K562 (cell line): ENCODE measurements around the gene MARCKSL1. TPM values are rescaled to one million over a fixed set of nuclear protein-coding genes. Genes with fewer than 3 reads are reported as not detected.

Source experiments
- ADNP ChIP-seq: fragments of 200-800 bp; sonication (Bioruptor generic); IDR thresholded peaks from 2 replicates; pipeline ENCODE4 v1.6.1; 2016; ENCODE audit warnings: missing genetic modification characterization, missing compliant biosample characterization
- CBX3 ChIP-seq, 2 experiments: IDR thresholded peaks; 1 replicate in 1 of 2; 2 replicates in 1 of 2; pipeline ENCODE4 v1.6.1; 2012; ENCODE audit warnings: inconsistent platforms in 2 of 2, low read length in 2 of 2, borderline replicate concordance in 1 of 2, control low read depth in 1 of 2
- CXXC5 ChIP-seq: fragments of 250-450 bp; sonication (Bioruptor Pico); IDR thresholded peaks from 2 replicates; pipeline ENCODE4 v1.8.0; 2022; ENCODE audit warnings: inconsistent platforms, mild to moderate bottlenecking, moderate library complexity
- DIDO1 ChIP-seq: fragments of 450-650 bp; IDR thresholded peaks from 2 replicates; pipeline ENCODE4 v1.6.1; 2016; ENCODE audit warnings: low read depth, missing biosample characterization, missing genetic modification characterization
- ELK1 ChIP-seq: sonication (generic); formaldehyde crosslinking; IDR thresholded peaks from 2 replicates; pipeline ENCODE4 v1.8.1; 2022; ENCODE audit warnings: missing genetic modification reagents
- HDAC2 ChIP-seq: fragments of 450-650 bp; IDR thresholded peaks from 2 replicates; pipeline ENCODE4 v1.6.1; 2016; ENCODE audit warnings: mild to moderate bottlenecking
- MBD2 ChIP-seq: sonication (generic); IDR thresholded peaks from 2 replicates; pipeline ENCODE4 v1.6.1; 2016; ENCODE audit warnings: low read depth, borderline replicate concordance
- RBM22 ChIP-seq: fragments of 200-400 bp; formaldehyde crosslinking; IDR thresholded peaks from 2 replicates; pipeline ENCODE4 v1.6.1; 2018; ENCODE audit warnings: low read length, low read depth; ENCODE audit not compliant: poor library complexity, severe bottlenecking
- RBM25 ChIP-seq: fragments of 200-400 bp; formaldehyde crosslinking; IDR thresholded peaks from 2 replicates; pipeline ENCODE4 v1.6.1; 2018; ENCODE audit warnings: low read length, low read depth, moderate library complexity; ENCODE audit not compliant: severe bottlenecking
- SMAD3 ChIP-seq: fragments of 450-650 bp; formaldehyde crosslinking; conservative IDR thresholded peaks from 2 replicates; pipeline ENCODE4 v1.4.0; 2020; ENCODE audit warnings: mild to moderate bottlenecking
- SMARCC2 ChIP-seq: fragments of 450-650 bp; IDR thresholded peaks from 2 replicates; pipeline ENCODE4 v1.6.1; 2017; ENCODE audit warnings: antibody characterized with exemption, moderate library complexity, mild to moderate bottlenecking, low read depth
- TRIM28 ChIP-seq: fragments of 450-650 bp; IDR thresholded peaks from 2 replicates; pipeline ENCODE4 v1.6.1; 2017
- YY1 ChIP-seq, 3 experiments: IDR thresholded peaks; 2 replicates each; pipeline ENCODE4 v1.6.1; 2011; ENCODE audit warnings: low read length in 2 of 3, mild to moderate bottlenecking in 2 of 3, moderate library complexity in 2 of 3, borderline replicate concordance in 1 of 3, control low read depth in 1 of 3, low read depth in 1 of 3; ENCODE audit not compliant: insufficient read depth in 3 of 3, insufficient replicate concordance in 2 of 3, control insufficient read depth in 1 of 3, insufficient read length in 1 of 3; ENCODE audit errors: extremely low read depth in 1 of 3
- ZNF407 ChIP-seq: fragments of 450-650 bp; IDR thresholded peaks from 2 replicates; pipeline ENCODE4 v1.6.1; 2016; ENCODE audit warnings: low read depth
- ZNF408 ChIP-seq: fragments of 250-450 bp; sonication (Bioruptor Pico); IDR thresholded peaks from 2 replicates; pipeline ENCODE4 v1.4.0; 2020; ENCODE audit warnings: low read depth, mild to moderate bottlenecking, moderate library complexity
- ZNF583 ChIP-seq: fragments of 250-450 bp; sonication (Bioruptor Pico); IDR thresholded peaks from 2 replicates; pipeline ENCODE4 v1.4.0; 2020
- ZNF644 ChIP-seq: fragments of 200-800 bp; sonication (Bioruptor generic); IDR thresholded peaks from 2 replicates; pipeline ENCODE4 v1.6.1; 2016; ENCODE audit warnings: low read depth, missing genetic modification characterization, missing compliant biosample characterization
- polyA plus RNA-seq, 8 experiments: library from polyadenylated mRNA; depleted of rRNA in 4 of 8; stranded (reverse) in 5 of 8; unstranded in 3 of 8; fragments of >200 nt; fragmentation: Nextera tagmentation in 2 of 8; fragmentation: Illumina TruSeq in 1 of 8; extraction: Ambion mirVana in 2 of 8; extraction: Trizol in 1 of 8; gene quantifications; 2 replicates each; pipeline versions ENCODE4 v1.2.1 to v1.2.3, GENCODE V29; 2011 to 2014; ENCODE audit warnings: inconsistent platforms in 1 of 8, missing spikeins in 1 of 8
- total RNA-seq, 7 experiments: library from RNA; depleted of rRNA in 6 of 7; stranded (reverse); fragments of >200 nt in 6 of 7; fragmentation: Illumina TruSeq in 2 of 7; extraction: Trizol in 2 of 7; gene quantifications; 2 replicates each; pipeline versions ENCODE4 v1.2.1 to v1.2.3, GENCODE V29; 2011 to 2021; ENCODE audit warnings: low replicate concordance in 1 of 7
- TF ChIP-seq, protein P1 (sequence below): fragments of 450-650 bp; formaldehyde crosslinking; IDR thresholded peaks from 2 replicates; pipeline ENCODE4 v1.4.0; 2022; ENCODE audit warnings: missing genetic modification characterization

MARCKSL1 gene
- total and polyA plus RNA-seq, 9 of the 15 experiments (the other 6 are each of a cell fraction or from before 2014, with no cell fraction given) = 14.7 to 325 (median 155) TPM

- peak; percentile 52; the same call in 1 of the 2 replicates for TF ChIP-seq ZNF407
- TF ChIP-seq ZNF408 (CRISPR knock-in tag) = no peak
- peak in 1 of 2 experiments; percentile 66; a peak in 1 of 3 replicates for TF ChIP-seq CBX3 (IDR thresholded peaks at IDR 0.05; ENCODE audit: borderline replicate concordance in 1 of 2, low read length in 2 of 2)
- no peak for TF ChIP-seq CXXC5
- TF ChIP-seq, protein P1, sequence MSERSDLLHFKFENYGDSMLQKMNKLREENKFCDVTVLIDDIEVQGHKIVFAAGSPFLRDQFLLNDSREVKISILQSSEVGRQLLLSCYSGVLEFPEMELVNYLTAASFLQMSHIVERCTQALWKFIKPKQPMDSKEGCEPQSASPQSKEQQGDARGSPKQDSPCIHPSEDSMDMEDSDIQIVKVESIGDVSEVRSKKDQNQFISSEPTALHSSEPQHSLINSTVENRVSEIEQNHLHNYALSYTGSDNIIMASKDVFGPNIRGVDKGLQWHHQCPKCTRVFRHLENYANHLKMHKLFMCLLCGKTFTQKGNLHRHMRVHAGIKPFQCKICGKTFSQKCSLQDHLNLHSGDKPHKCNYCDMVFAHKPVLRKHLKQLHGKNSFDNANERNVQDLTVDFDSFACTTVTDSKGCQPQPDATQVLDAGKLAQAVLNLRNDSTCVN (CRISPR knock-in tag) = no peak
- TF ChIP-seq ZNF644 (tag) = no peak
- no peak for TF ChIP-seq ELK1 (CRISPR knock-in tag)
- 0 out of 2 replicates have a peak, but pooled peaks have one; percentile 14 for TF ChIP-seq HDAC2
- peak; percentile 74; the same call in 1 of the 2 replicates for TF ChIP-seq TRIM28
- no peak for TF ChIP-seq SMARCC2
- no peak for TF ChIP-seq MBD2
- 0 out of 2 replicates have a peak, but pooled peaks have one; percentile 40 for TF ChIP-seq ADNP (tag)
- no peak for TF ChIP-seq RBM22
- no peak for TF ChIP-seq SMAD3 (CRISPR knock-in tag)
- peak; percentile 94 for TF ChIP-seq RBM25
- TF ChIP-seq DIDO1 (tag) = no peak
- peak in 1 of 3 experiments; percentile 31 for TF ChIP-seq YY1 (IDR thresholded peaks at IDR 0.05; ENCODE audit: borderline replicate concordance in 1 of 3, control insufficient read depth in 1 of 3, extremely low read depth in 1 of 3, insufficient read depth in 3 of 3, insufficient read length in 1 of 3, insufficient replicate concordance in 2 of 3, low read depth in 1 of 3, low read length in 2 of 3)
- no peak for TF ChIP-seq ZNF583
Measured at GRCh38 chr1:32305310-32305709, 30.7 kb downstream of the MARCKSL1 start (continued).
